T-helper 2 cell treated with Interferon-gamma antibody and Interleukin-4, amounts not matched to agents 5 μg/mL and 100 μg/mL, for 36 hours (primary cell): ENCODE data around the gene ZNF341.

Experiments
- DNase-seq: peaks from one replicate; pipeline ENCODE4 v3.0.0; 2021; ENCODE audit warnings: low spot score
- H3K27ac Mint-ChIP-seq: one replicate; pipeline ENCODE4 v1.8.0; 2021; ENCODE audit warnings: mild to moderate bottlenecking, mixed read lengths
- H3K27me3 Mint-ChIP-seq: one replicate; pipeline ENCODE4 v1.8.0; 2021; ENCODE audit warnings: low read depth, mixed read lengths
- H3K36me3 Mint-ChIP-seq: one replicate; pipeline ENCODE4 v1.8.0; 2021; ENCODE audit warnings: low read depth, mixed read lengths
- H3K4me1 Mint-ChIP-seq: one replicate; pipeline ENCODE4 v1.8.0; 2021; ENCODE audit warnings: low read depth, mixed read lengths
- H3K4me3 Mint-ChIP-seq: one replicate; pipeline ENCODE4 v1.8.0; 2022; ENCODE audit warnings: mild to moderate bottlenecking, moderate library complexity, mixed read lengths
- H3K9me3 Mint-ChIP-seq: one replicate; pipeline ENCODE4 v1.8.0; 2021; ENCODE audit warnings: mixed read lengths

The ZNF341 gene

DNA sequence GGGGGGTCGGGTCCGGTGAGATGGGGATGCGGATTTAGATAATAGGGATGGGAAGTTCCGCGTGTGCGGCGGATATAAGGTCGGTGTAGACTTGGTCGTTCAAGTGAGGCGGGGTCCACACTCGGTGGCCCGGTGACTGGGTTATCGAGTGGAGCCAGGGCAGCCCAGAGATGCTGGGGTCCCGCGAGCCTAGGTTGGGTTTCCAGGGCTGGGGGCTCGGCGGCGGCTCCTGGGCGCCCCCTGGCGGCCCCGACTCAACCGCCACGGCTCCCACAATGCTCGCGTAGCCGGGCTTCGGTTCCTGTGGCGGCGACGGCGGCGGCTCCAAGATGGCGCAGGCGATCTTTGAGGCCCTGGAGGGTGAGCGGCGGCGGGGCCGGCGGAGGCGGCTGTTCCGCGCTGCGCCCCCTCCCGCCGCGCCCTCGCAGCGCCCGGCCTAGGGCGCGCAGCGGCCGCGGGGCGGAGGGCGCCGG lies at the start of gene ZNF341:
TSS of gene ZNF341 (plus strand) at position 304 of the 473 bp plus-strand sequence. CDS start at position 330, 26 bp downstream.
- Mint-ChIP-seq H3K4me3 (peak within 1 kb of the TSS; percentile 95), H3K27ac (peak within 1 kb of the TSS; percentile 96), H3K27me3 (no peaks in the 10 kb centered on the region), H3K9me3 (peaks cover 13% of the 10 kb centered on the region), H3K4me1 (peaks cover 21% of the 10 kb centered on the region), H3K36me3 (peaks cover 18% of the 10 kb centered on the region)
- peak; percentile 90 for DNase-seq

DNA sequence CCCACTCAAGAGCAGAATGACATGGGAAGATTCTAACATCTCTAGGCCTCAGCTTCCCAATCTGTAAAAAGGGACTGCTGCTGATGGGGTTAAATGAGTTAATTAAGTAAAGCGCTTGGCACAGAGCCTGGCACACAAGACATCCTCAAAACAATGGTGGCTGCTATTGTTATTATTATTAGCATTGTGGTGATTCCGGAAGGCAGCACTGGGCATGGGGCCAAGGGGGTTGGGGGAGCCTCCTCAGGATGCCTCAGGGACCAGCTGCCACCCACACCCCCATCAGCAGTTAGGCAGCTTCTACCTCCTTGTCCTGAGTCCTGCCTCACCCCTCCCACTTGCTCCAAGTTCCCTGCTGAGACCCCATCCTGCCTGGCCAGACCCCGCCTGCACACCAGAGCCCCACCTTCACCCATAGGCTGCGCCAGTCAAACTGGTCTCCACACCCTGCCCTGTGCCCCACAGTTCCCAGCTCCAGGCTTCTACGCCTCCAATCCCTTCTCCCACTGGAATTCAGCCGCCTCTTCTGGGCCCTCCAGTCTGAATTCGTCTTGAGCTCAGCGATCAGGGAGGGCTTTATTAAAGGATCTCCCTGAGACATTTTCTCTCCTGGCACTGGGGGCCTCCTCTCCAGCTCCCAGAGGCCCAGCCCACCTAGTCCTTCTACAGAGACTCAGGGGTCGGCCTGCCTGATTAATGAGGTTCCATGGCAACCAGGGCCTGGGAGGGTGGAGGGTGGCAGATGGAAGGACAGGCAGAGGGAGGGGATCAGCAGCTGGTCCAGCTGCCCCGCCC lies 47.1 kb upstream of the ZNF341 start:
- H3K4me1 Mint-ChIP-seq, result peaks cover 68% of the 10 kb centered on the region

DNA sequence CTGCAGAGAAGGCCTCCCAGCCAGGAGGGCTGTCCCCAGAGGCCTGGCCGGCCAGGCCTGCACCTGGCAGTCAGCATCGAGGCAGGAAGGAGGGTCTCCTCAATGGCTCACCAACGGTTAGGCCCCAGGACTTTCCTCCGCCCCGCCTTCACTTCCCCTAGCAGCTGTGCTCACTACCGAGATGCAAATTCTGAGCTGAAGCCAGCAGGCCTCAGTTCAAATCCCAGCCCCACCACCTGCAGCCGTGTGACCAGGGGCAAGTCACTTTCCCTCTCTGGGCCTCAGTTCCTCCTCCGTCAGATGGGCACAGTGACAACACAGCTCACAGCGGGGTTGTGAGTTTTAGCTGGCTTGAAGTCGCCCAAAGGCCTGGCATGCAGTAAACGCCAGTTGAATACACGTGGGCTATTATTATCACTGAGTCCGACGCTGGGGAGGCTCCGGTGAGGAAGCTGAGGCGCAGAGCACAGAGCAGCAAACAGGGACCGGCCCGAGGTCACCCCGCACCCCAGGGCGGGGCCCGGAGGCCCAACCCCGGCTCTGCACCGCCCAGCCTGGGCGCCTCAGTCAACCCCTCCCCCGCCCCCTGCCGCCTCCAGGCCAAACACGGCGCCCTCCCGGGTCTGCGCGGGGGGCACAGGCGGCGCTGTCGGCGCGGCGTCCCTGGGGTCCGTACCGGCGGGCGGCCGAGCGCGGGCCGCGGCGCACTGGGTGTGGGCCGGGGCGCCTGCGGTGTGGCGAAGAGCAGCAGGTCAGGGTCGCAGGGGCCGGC lies 46.3 kb upstream of the ZNF341 start:
- Mint-ChIP-seq H3K27me3 (no peaks in the 10 kb centered on the region), H3K4me1 (peaks cover 71% of the 10 kb centered on the region), H3K36me3 (peaks cover 27% of the 10 kb centered on the region), H3K27ac (peak overlapping the region; percentile 92), H3K9me3 (no peaks in the 10 kb centered on the region), H3K4me3 (peak overlapping the region; percentile 95)
- DNase-seq, result peak; percentile 69

More for the DNA sequence above, 47.1 kb upstream of the ZNF341 start:
- Mint-ChIP-seq H3K36me3 (peaks cover 28% of the 10 kb centered on the region), H3K4me3 (peak overlapping the region; percentile 95), H3K27me3 (no peaks in the 10 kb centered on the region), H3K27ac (peak overlapping the region; percentile 72), H3K9me3 (no peaks in the 10 kb centered on the region)
- no peak for DNase-seq

DNA sequence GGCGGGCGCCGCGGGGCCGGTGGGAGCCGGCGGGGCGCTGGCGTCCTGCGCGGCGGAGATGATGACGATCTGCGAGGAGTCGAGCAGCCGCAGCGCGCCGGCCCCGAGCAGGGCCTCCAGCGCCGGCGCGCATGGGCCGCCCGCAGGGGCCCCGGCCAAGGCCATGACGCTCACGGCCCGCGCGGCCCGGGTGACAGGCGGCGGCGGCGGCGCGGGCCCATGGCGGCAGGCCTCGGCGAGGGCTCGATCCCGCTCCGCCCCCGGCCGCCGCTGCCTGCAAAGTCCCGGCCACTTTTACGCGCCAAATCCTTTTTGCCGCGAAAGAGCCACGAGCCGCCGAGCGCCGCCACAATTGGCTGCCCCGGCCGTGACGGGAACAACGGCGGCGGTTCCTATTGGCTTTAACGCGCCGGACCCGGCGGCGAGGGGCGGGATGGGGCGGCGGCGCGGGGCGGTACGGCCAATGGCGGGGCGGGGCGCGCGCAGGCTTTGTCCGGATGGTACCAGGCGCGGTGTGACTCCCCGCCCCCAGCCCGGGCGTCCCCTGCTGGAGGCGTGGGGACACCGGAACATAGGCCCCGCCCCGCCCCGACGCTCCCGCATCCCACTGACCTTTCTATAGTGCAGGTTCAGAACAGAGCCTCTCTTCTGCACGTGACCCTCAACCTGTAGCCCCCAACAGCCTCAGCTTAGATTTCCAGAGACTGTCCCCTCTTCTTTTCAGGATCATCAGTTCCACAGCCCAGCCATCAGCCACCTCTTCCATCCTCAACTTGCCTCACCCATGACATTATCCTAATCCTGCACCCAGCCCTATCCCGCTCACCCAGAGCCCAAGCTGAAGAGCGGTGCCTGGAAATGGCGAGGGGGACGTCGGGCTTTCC lies 45.5 kb upstream of the ZNF341 start, which contains the start of gene E2F1:
TSS of gene E2F1 (minus strand) at position 286 of the 884 bp plus-strand sequence. CDS start at position 165, 121 bp downstream.
- DNase-seq, result peak; percentile 98
- Mint-ChIP-seq H3K36me3 (peaks cover 22% of the 10 kb centered on the region), H3K9me3 (no peaks in the 10 kb centered on the region), H3K27ac (peak within 1 kb of the TSS; percentile 92), H3K4me3 (peak within 1 kb of the TSS; percentile 95), H3K4me1 (peaks cover 65% of the 10 kb centered on the region), H3K27me3 (no peaks in the 10 kb centered on the region)

DNA sequence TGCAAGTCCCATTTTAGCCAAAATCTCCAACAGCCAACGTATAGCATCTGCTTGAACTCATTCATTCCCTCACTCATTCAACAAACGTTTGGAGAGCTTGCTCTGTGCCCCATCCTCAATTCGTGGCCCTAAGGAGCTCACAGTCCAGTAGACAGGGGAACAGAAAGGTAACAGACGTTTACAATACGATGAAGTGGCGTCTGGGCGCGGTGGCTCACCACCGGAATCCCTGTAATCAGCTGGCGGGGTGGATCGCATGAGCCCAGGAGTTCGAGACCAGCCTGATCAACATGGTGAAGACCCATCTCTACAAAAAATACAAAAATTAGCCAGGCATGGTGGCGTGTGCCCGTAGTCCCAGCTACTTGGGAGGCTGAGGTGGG lies 44.8 kb upstream of the ZNF341 start:
- Mint-ChIP-seq H3K27me3 (no peaks in the 10 kb centered on the region), H3K36me3 (peaks cover 18% of the 10 kb centered on the region), H3K4me1 (peaks cover 60% of the 10 kb centered on the region), H3K27ac (peak overlapping the region; percentile 75), H3K9me3 (no peaks in the 10 kb centered on the region), H3K4me3 (peak overlapping the region; percentile 77)
- no peak for DNase-seq

DNA sequence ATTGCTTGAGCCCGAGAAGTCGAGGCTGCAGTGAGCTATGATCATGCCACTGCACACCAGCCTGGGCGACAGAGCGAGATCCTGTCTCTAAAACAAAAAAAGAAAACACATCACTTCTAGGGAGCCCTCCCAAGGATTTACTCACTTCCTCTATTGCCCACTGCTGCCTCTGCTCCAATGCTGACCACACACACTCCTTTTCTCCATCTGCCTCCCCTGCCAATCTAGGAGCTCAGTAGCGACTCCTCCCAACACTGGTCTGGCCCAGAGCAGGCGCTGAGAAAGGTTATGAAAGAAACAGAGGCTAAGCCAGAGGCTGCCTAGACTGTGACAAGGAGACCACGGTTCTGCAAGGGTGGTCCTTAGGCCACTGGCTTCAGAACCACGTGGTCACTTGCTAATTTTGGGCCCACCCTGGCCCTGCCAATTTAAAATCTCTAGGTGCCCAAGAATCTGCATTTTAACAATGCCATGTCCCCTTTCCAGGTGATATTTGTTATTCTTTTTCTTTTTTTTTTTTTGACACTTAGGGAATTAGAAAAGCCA lies 44.4 kb upstream of the ZNF341 start:
- no peak overlapping the region for H3K4me3 Mint-ChIP-seq
- no peak overlapping the region for H3K27ac Mint-ChIP-seq
- no peaks in the 10 kb centered on the region for H3K9me3 Mint-ChIP-seq
- DNase-seq, result no peak
- peaks cover 55% of the 10 kb centered on the region for H3K4me1 Mint-ChIP-seq
- H3K27me3 Mint-ChIP-seq, result no peaks in the 10 kb centered on the region
- peaks cover 17% of the 10 kb centered on the region for H3K36me3 Mint-ChIP-seq

DNA sequence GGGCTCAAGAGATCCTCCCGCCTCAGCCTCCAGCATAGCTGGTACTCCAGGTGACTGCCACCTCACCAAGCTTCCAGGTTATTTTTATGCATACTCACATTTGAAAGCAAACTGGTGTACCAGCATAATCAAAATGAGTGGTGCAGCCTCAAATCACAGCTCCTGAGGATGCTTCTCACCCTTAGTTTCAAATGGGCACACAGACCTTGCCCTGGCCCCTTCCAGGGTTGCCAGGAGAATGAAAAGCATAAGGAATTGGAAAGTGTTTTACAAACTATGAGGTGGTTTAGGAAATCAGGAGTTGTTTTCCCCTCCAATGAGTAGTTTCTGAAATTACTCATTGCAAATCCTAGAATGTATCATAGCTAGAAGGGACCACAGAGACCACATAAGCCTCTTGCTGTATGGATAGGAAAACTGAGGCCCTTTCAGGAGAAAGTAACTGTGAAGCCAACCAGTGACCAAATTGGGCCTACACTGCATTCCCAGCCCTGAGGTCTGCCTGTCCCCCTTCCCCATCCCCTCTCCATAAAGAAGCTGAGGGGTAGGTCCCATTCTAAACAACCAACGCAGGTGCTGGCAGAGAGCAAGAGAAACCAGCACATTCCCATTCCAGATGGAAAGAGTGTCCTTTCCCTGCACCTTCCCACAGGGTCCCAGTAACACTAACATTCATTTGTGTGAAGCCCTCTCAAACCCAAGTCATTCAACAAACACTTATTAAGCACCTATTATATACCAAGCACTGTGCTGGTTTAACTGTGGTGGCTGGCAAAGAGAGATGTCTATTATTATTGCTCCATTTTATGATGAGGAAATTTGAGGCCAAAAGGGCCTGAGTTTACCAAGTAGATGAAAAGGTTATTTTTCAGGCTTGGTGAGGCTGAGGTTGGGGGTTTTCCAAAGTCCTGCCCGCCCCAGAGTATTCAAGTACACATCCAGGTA lies 43.5 kb upstream of the ZNF341 start:
- peaks cover 11% of the 10 kb centered on the region for H3K36me3 Mint-ChIP-seq

DNA sequence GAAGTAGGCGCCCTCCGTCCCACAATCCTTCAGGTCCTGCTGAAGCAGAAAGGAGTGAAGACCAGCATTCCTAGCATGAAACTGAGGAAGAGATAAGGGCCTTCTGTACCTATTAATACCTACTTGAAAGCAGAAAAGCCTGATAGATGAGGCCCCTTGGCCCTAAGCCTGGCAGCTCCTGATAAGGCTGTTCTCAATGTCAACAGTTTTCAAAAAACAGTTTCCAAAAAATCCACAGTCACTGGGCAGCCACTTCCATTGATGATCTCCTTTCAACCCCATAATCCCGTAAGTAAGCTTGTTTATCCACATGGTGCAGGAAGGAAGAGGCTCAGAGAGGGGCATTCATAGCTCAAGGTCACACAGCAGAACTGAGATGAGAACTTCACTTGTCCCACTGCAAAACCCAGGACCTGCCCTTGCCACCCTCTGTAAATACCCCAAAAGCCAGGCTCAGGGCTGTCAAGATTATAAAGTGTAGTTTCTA lies 42.8 kb upstream of the ZNF341 start:
- Mint-ChIP-seq H3K27ac (peak overlapping the region; percentile 76), H3K9me3 (no peaks in the 10 kb centered on the region), H3K4me3 (peak overlapping the region; percentile 9), H3K36me3 (peaks cover 11% of the 10 kb centered on the region), H3K27me3 (no peaks in the 10 kb centered on the region), H3K4me1 (peaks cover 48% of the 10 kb centered on the region)
- no peak for DNase-seq

More for the DNA sequence above, 43.5 kb upstream of the ZNF341 start:
- peaks cover 48% of the 10 kb centered on the region for H3K4me1 Mint-ChIP-seq
- H3K4me3 Mint-ChIP-seq, result peak overlapping the region; percentile 34
- peak overlapping the region; percentile 76 for H3K27ac Mint-ChIP-seq
- DNase-seq, result no peak
- no peaks in the 10 kb centered on the region for H3K9me3 Mint-ChIP-seq
- no peaks in the 10 kb centered on the region for H3K27me3 Mint-ChIP-seq

DNA sequence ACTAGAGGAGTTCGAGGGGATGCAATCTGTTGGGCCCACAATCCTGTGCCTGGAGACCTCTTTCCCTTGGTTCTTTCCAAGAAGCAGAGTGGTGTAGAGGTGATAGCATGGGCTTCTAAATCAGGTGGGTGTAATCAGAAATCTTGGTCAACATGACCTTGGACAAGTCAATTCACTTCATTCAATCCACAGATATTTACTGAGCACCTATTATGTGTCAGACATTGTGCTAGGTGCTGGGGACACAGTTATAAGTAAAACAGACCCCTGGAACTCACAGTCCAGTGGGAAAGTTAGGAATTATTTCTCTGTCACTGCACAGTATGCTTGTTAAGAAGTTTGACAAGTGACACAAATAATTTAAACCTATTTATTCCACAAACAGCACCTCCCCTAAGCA lies 42.3 kb upstream of the ZNF341 start:
- Mint-ChIP-seq H3K27ac (peak overlapping the region; percentile 94), H3K27me3 (no peaks in the 10 kb centered on the region), H3K36me3 (peaks cover 8% of the 10 kb centered on the region), H3K4me3 (peak overlapping the region; percentile 76), H3K4me1 (peaks cover 47% of the 10 kb centered on the region), H3K9me3 (no peaks in the 10 kb centered on the region)
- no peak for DNase-seq

DNA sequence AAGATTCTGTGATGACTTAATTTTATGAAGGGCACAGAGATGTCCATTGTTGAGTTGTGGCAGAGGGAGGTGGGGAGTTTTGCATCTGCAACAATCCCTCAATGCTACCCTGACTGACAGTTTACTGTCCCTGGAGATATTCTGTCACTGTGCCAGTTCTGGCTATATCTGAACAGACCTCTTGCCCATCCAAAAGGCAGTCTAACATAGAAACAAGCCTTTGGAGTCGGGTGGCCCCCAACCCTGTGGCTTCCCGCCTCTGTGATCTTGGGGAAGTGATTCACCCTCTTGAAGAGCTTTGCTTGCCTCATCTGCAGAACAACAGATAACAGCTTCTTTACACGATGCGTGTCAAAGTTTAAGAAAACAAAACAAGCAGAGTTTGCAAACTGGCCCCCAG lies 41.8 kb upstream of the ZNF341 start:
- no peaks in the 10 kb centered on the region for H3K27me3 Mint-ChIP-seq
- no peaks in the 10 kb centered on the region for H3K9me3 Mint-ChIP-seq
- DNase-seq, result peak; percentile 67
- H3K4me3 Mint-ChIP-seq, result peak overlapping the region; percentile 76
- peaks cover 5% of the 10 kb centered on the region for H3K36me3 Mint-ChIP-seq
- H3K27ac Mint-ChIP-seq, result peak overlapping the region; percentile 94
- H3K4me1 Mint-ChIP-seq, result peaks cover 42% of the 10 kb centered on the region

DNA sequence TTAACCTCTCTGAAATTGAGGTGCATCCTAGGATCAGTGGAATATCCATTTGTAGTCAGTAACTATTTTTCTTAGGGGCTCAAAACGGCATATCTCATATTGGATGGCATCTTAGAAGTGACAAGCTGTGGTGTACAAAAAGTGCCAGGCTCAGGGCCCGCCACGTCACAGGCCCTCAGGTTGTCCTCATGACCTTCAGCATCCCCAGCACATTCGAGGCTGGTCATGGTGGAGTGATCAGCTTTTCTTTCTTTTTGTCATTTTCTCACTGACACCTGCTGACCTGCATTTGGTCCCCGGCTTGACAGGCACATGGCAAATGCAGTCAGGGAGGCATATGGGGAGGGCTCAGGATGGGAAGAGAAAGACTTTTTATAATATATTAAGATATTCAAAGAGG lies 38.5 kb upstream of the ZNF341 start:
- H3K4me3 Mint-ChIP-seq, result no peak overlapping the region
- H3K27me3 Mint-ChIP-seq, result no peaks in the 10 kb centered on the region
- peaks cover under 1% of the 10 kb centered on the region for H3K9me3 Mint-ChIP-seq
- peaks cover 24% of the 10 kb centered on the region for H3K4me1 Mint-ChIP-seq
- no peak overlapping the region for H3K27ac Mint-ChIP-seq
- no peak for DNase-seq
- H3K36me3 Mint-ChIP-seq, result peaks cover 4% of the 10 kb centered on the region
